GM21381 (cell line): Measurements from ENCODE around the gene TF.
"Not testable (repeated sequence)": the region's sequence is repeated elsewhere in the genome, so short reads cannot be mapped to it uniquely, and the experiment has no call there.

Experiments
- ATAC-seq: cut with Tn5 transposase; IDR thresholded peaks from one replicate; pipeline ENCODE4 v1.9.1; 2021; ENCODE audit warnings: mild to moderate bottlenecking, moderate library complexity; ENCODE audit not compliant: unreplicated experiment

Gene TF

DNA sequence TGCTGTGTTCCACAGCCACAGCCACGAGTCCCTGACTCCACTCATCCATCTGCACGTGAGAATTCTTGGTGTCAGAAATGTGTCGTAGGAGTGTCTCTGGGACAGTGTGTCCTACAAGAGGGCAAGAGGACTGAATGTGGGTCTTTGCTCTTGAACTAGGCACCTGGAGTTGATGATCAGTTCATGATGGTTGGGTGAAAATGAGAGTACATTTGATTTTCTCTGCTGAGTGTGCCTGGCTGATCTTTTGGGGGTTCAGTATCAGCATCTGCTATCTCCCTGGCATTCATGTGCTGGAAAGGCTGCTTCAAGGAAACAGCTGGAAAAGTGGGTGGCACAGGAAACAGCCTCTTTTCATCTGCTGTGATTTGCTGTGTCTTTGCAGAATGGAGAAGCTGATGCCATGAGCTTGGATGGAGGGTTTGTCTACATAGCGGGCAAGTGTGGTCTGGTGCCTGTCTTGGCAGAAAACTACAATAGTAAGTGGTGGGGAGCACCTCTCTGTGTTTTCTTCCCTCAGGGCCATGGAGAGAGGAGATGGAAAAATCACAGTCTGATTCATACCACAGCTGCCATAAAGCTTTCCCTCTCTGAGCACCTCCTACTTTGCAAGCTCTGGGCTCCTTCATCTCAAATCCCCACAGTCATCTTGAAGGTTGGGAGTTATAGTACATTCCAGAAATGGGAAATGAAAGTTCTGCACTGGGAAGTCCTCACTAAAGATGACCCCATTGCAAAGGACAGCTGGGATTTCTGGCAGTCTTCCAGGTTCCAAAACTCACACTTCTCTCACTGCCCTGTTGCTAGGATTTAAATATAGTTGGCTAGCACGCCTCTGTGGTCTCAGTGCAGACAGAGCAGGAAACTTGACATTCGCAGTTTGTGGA is 17.8 kb downstream of the TF start:
- ATAC-seq: no peak

- ATAC-seq: no peak
Measured at GRCh38 chr3:133765256-133765655, 19.1 kb downstream of the TF start.

GRCh38 chr3:133767607-133768006 is 21.4 kb downstream of the TF start:
- no peak for ATAC-seq

- no peak for ATAC-seq
Measured at GRCh38 chr3:133769536-133769935, 23.3 kb downstream of the TF start.

DNA sequence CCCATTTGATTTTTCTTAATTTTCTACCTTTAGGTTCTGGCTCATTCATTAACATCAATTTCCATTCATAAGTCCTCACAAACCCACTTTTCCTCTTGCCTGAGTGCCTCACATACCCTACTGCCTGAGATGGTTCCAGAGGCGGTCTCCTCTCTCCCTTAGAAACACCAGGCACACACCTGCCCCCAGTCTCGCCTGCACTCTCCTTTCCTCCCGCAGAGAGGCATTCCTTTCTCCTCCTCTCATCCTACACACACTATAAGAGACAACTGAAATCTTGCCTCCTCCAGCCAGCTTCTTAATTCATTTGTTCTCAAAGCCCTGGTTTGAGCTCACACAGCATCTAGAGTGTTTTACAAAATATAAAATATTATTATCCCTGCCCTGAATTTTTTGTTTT is 27.5 kb downstream of the TF start:
- ATAC-seq: no peak

DNA sequence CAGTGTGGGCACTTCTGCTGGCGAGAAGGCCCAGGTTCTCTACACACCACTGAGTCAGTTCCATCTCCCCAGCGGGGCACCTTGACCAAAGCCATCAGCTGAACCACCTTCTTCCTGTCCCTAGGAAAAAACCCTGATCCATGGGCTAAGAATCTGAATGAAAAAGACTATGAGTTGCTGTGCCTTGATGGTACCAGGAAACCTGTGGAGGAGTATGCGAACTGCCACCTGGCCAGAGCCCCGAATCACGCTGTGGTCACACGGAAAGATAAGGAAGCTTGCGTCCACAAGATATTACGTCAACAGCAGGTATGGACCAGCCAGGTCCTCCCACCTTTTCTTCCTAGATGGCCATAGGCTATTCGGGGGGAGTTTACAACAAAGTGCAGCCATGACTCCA is 29.1 kb downstream of the TF start:
- no peak for ATAC-seq

DNA sequence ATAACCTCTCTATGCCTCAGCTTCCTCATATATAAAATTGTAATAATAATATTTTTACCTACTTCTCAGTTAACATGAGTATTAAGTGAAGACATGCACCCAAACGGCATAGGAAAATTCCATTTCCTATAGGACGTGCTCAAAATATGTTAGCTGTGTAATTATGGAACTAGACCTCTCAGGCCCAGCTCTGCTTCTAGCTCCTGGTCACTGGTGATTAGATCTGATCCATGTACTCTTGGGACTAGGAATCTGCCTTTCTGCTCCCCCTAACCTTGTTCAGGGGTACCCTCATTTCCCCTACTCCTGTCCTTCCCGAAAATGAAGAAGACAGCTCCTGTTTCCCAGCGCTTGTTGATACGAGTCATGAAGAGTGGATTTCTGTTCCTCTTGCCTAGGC is 29.6 kb downstream of the TF start:
- ATAC-seq: no peak

- no peak for ATAC-seq
Measured at GRCh38 chr3:133776794-133777438, 30.7 kb downstream of the TF start.

DNA sequence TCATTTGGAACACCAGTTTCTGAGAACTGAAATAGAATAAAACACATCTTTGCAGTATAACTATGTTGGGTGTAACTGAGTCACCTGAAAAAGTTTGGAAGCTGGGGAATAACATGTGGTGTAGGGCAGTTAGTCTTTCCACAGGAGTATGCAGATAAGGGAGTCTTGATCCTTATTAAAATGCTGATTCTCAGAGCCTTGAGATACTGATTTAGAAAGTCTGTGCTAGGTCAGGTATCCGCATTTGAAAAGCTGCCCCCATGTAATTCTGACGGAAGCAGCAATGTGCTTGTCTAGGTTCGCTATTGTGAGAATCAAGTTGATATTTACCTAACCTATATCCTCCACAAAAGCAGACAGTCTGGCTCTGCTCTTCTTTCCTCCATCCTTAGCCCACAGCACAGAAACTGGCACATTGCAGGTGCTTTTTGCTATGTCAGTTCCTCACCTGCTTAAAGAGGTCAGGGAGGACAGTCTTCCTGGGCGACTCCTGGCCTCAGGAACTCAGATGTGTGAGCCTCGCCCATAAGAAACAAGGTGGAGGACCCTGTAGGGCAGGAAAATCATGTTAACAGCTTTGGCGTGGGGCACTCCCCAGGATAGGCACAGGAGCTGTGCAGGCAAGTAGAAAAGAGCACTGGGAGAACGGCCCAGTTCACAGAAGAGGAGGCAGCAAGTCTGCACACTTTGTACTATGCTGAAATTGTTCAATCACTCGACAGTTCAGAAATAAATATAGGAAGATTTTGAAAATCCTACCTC is 31.8 kb downstream of the TF start:
- ATAC-seq: no peak

DNA sequence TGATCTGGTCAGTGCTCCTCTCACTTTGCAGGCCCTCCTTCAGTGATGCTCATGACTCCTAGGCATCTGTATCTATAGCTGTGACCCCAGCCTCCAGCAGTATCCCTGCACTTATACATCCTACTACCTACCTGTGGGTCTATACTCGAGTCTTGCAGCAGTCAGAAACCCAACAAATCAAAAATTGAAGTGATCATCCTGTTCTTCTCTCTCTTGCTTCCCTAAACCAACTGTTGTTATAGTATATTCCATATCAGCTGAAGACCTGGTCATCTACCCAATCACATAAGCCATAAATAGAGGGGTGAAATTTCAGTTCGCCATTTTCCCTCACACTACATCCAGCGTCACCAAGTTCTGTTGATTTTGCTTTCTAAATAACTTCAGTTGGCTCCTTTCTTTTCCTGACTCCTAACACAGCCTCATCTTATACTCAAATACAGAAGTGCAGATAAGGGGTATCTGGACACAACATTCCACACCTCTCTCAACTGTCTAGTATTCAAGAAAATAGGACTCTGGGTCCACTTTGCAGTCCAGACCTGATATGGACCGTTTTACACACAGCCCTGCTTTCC is 33.5 kb downstream of the TF start:
- no peak for ATAC-seq

DNA sequence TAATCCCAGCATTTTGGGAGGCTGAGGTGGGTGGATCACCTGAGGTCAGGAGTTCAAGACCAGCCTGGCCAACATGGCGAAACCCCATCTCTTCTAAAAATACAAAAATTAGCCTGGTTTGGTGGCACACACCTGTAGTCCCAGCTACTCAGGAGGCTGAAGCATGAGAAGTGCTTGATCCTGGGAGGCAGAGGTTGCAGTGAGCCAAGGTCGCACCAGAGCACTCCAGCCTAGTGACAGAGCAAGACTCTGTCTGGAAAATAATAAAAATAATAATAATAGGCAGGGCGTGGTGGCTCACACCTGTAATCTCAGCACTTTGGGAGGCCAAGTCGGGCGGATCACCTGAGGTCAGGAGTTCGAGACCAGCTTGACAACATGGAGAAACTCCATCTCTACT is 34.6 kb downstream of the TF start:
- not testable (repeated sequence) for ATAC-seq

DNA sequence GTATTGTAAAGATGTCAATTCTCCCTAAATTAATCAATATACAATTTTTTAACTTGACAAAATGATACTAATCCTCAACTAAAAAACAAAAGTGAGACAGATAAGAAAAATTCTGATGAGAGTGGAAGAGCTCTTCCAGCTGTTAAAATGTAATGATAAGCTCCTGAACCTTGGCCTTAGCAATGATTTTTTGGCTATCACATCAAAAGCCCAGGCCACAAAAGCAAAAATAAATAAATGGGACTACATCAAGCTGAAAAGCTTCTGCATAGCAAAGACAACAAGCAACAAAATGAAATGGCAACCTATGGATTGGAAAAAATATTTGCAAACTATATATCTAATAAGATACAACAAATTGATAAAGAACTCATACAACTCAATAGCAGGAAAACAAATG is 35.4 kb downstream of the TF start:
- ATAC-seq: no peak

DNA sequence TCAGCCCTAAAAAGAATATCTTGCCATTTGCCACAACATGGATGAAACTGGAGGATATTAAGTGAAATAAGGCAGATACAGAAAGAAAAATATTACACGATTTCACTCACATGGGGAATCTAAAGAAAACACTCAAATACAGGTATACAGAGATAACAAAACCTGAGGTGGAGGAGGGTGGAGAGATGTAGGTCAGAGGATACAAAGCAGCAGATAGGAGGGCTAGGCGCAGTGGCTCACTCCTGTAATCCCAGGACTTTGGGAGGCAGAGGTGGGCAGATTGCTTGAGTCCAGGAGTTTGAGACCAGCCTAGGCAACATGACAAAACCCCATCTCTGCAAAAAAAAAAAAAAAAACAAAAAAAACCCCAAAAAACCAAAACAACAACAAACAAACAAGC is 36.3 kb downstream of the TF start:
- ATAC-seq: no peak

GRCh38 chr3:133783762-133784161 is 37.6 kb downstream of the TF start:
- no peak for ATAC-seq

GRCh38 chr3:133788024-133788423 is 41.8 kb downstream of the TF start:
- no peak for ATAC-seq

DNA sequence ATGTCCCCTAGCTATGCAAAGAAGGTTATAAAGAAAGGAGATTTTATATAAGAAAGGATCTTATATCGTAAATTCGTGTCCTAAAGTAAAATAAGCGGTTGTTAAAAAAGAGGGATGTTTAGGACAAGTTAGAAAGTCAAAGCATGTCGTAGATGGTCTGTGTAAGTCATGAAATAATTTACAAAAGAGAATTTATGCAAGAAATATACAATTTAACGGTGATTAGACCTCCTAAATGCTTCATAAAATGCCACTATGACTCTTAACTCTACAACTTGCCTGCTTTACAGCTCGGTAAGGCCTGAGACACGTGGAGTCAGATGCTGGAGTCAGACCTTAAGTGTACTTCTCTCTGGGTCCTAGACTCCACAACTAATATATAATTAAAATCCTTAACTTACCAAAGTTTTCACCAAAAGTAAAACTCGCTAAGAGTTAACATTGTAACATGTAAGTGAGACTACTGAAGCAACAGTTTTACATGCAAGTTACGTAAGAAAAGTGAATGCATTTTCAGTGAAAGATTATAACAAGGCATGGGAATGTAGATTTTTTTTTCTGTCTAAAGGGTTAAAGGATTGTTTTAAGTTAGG is 46.1 kb downstream of the TF start:
- no peak for ATAC-seq

GRCh38 chr3:133797396-133798105 is 51.4 kb downstream of the TF start:
- ATAC-seq: no peak

DNA sequence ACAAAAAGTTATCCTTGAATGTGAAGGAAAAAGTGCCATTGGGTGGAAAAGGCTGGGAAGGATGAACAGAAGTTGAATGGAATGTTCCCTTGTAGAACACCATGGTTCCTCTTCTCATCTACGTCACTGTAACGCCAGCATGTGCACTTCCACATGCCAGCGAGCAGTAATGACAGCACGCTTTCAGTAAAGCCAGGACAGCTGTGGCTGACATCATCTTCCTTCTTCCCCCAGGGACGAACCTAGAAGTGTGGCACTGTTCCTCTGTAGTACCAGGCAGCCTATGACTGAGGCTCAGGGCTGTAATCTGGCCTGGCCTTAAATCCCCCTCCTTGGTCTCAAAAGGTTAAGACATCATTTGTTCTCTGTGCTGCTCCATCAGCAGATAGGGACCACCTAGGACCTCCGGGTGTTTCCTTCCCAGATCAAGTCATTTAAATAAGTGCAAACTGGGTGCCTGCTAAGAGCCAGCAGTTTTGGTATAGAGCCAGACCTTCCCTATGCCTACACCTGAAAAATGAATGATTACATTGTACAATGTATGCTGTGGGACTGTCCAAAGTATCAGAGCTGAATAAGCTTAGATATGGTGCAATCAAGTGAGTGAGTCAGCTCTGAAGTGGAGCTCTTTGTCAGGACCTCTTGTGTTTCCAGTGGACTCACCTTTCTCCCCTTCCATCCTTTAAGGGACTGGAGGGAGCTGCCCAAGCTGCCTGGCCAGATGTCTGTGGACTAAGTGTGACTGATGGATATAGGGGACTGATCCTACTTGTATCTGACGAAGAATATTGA is 53.8 kb downstream of the TF start:
- no peak for ATAC-seq

- ATAC-seq: no peak
Measured at GRCh38 chr3:133803469-133803868, 57.3 kb downstream of the TF start.

DNA sequence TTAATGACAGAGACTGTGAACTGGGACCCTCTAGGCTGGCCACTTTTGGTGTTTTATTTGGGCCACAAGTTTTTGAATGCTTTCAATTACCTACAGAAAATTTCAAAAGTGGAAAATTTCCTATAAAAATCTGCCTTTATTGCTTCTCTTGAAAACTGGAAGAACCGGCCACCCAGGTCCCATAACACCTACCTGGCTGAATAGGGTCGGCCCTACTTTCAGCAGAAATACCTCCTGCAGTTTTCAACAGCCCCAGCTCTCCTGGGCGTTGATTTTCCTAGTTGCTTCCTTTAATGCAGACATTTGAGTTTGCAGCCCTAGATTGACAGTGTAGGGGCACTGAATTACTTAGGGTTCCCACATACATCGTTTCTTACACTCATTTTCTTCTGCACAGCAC is 58.7 kb downstream of the TF start:
- no peak for ATAC-seq
